K562 (cell line): Measurements from ENCODE around the gene SERTAD1. TPM values are rescaled to one million over a fixed set of nuclear protein-coding genes. Genes with fewer than 3 reads are reported as not detected.

Experiments used
- DACH1 ChIP-seq: fragments of 450-650 bp; IDR thresholded peaks from 2 replicates; pipeline ENCODE4 v1.6.1; 2018; ENCODE audit not compliant: partially characterized antibody
- DPF2 ChIP-seq: fragments of 450-650 bp; IDR thresholded peaks from 2 replicates; pipeline ENCODE4 v1.6.1; 2016
- ERF ChIP-seq: fragments of 450-650 bp; formaldehyde crosslinking; IDR thresholded peaks from 2 replicates; pipeline ENCODE4 v1.4.0; 2020; ENCODE audit warnings: mild to moderate bottlenecking, mixed read lengths
- LCOR ChIP-seq: sonication (generic); formaldehyde crosslinking; IDR thresholded peaks from 2 replicates; pipeline ENCODE4 v1.8.0; 2022; ENCODE audit warnings: mild to moderate bottlenecking, missing genetic modification reagents
- MEF2A ChIP-seq: IDR thresholded peaks from 2 replicates; pipeline ENCODE4 v1.6.1; 2011; ENCODE audit warnings: low read depth, mild to moderate bottlenecking, low read length, moderate library complexity; ENCODE audit not compliant: control insufficient read depth
- MYBL2 ChIP-seq, 2 experiments: fragments of 450-650 bp in 1 of 2; sonication (generic) in 1 of 2; formaldehyde crosslinking in 1 of 2; IDR thresholded peaks; 2 replicates each; pipeline versions ENCODE4 v1.6.1 to v1.8.1; 2017 to 2022; ENCODE audit warnings: borderline replicate concordance in 1 of 2, inconsistent platforms in 1 of 2, low read depth in 1 of 2, mild to moderate bottlenecking in 1 of 2, missing genetic modification reagents in 1 of 2, moderate library complexity in 1 of 2
- PATZ1 ChIP-seq: fragments of 250-450 bp; sonication (Bioruptor Pico); IDR thresholded peaks from 2 replicates; pipeline ENCODE4 v1.5.0; 2020; ENCODE audit warnings: mild to moderate bottlenecking, borderline replicate concordance
- POU5F1 ChIP-seq: fragments of 150-350 bp; IDR thresholded peaks from 2 replicates; pipeline ENCODE4 v1.6.1; 2014; ENCODE audit warnings: borderline replicate concordance, low read length, low read depth, mild to moderate bottlenecking; ENCODE audit not compliant: partially characterized antibody
- RBFOX2 ChIP-seq: fragments of 200-400 bp; formaldehyde crosslinking; IDR thresholded peaks from 2 replicates; pipeline ENCODE4 v1.6.1; 2017; ENCODE audit warnings: low read depth, mild to moderate bottlenecking, low read length, moderate library complexity
- RBM14 ChIP-seq: fragments of 200-400 bp; formaldehyde crosslinking; IDR thresholded peaks from 2 replicates; pipeline ENCODE4 v1.6.1; 2018; ENCODE audit warnings: low read depth, mild to moderate bottlenecking, low read length, moderate library complexity, borderline replicate concordance; ENCODE audit not compliant: insufficient read depth
- SRSF7 ChIP-seq: fragments of 200-400 bp; formaldehyde crosslinking; optimal IDR thresholded peaks from 2 replicates; pipeline ENCODE3; 2017; ENCODE audit warnings: mild to moderate bottlenecking, low read depth, low read length
- TOE1 ChIP-seq, 2 experiments: fragments of 450-650 bp in 1 of 2; sonication (generic) in 1 of 2; formaldehyde crosslinking in 1 of 2; IDR thresholded peaks; 2 replicates each; pipeline versions ENCODE4 v1.7.1 to v1.8.0; 2016 to 2022; ENCODE audit warnings: borderline replicate concordance in 2 of 2, mild to moderate bottlenecking in 2 of 2, antibody characterized with exemption in 1 of 2, inconsistent platforms in 1 of 2, low read depth in 1 of 2, missing genetic modification reagents in 1 of 2, moderate library complexity in 1 of 2
- TRIM24 ChIP-seq, 2 experiments: fragments of 450-650 bp; IDR thresholded peaks; 2 replicates each; pipeline ENCODE4 v1.6.1; 2016
- TSC22D4 ChIP-seq: fragments of 450-650 bp; IDR thresholded peaks from 2 replicates; pipeline ENCODE4 v1.6.1; 2016; ENCODE audit warnings: missing genetic modification characterization, missing biosample characterization, control low read depth
- XRCC5 ChIP-seq: fragments of 200-400 bp; formaldehyde crosslinking; IDR thresholded peaks from 2 replicates; pipeline ENCODE4 v1.6.1; 2017; ENCODE audit warnings: low read depth, mild to moderate bottlenecking, low read length
- ZNF23 ChIP-seq: fragments of 250-450 bp; sonication (Bioruptor Pico); IDR thresholded peaks from 2 replicates; pipeline ENCODE4 v1.4.0; 2020; ENCODE audit warnings: mild to moderate bottlenecking
- ZNF589 ChIP-seq: fragments of 200-800 bp; sonication (Bioruptor generic); IDR thresholded peaks from 2 replicates; pipeline ENCODE4 v1.6.1; 2016; ENCODE audit warnings: low read depth, missing genetic modification characterization, missing compliant biosample characterization
- ZNF717 ChIP-seq: fragments of 250-450 bp; sonication (Bioruptor Pico); IDR thresholded peaks from 2 replicates; pipeline ENCODE4 v1.5.0; 2021
- polyA plus RNA-seq, 8 experiments: library from polyadenylated mRNA; depleted of rRNA in 4 of 8; stranded (reverse) in 5 of 8; unstranded in 3 of 8; fragments of >200 nt; fragmentation: Nextera tagmentation in 2 of 8; fragmentation: Illumina TruSeq in 1 of 8; extraction: Ambion mirVana in 2 of 8; extraction: Trizol in 1 of 8; gene quantifications; 2 replicates each; pipeline versions ENCODE4 v1.2.1 to v1.2.3, GENCODE V29; 2011 to 2014; ENCODE audit warnings: inconsistent platforms in 1 of 8, missing spikeins in 1 of 8
- total RNA-seq, 7 experiments: library from RNA; depleted of rRNA in 6 of 7; stranded (reverse); fragments of >200 nt in 6 of 7; fragmentation: Illumina TruSeq in 2 of 7; extraction: Trizol in 2 of 7; gene quantifications; 2 replicates each; pipeline versions ENCODE4 v1.2.1 to v1.2.3, GENCODE V29; 2011 to 2021; ENCODE audit warnings: low replicate concordance in 1 of 7
- TF ChIP-seq, protein P1 (sequence below): fragments of 450-650 bp; formaldehyde crosslinking; IDR thresholded peaks from 2 replicates; pipeline ENCODE4 v1.4.0; 2020; ENCODE audit warnings: mild to moderate bottlenecking
- TF ChIP-seq, protein P2 (sequence below): IDR thresholded peaks from 3 replicates; pipeline ENCODE4 v1.6.1; 2011; ENCODE audit warnings: borderline replicate concordance, mild to moderate bottlenecking, moderate library complexity; ENCODE audit not compliant: insufficient read length; ENCODE audit errors: extremely low read depth
- TF ChIP-seq, protein P3 (sequence below): IDR thresholded peaks from 3 replicates; pipeline ENCODE4 v1.6.1; 2011; ENCODE audit warnings: borderline replicate concordance, mild to moderate bottlenecking; ENCODE audit not compliant: insufficient read length, insufficient read depth

SERTAD1 gene
- total and polyA plus RNA-seq, 9 of the 15 experiments (the other 6 are each of a cell fraction or from before 2014, with no cell fraction given), result 0.15 to 8.7 (median 4.9) TPM

DNA sequence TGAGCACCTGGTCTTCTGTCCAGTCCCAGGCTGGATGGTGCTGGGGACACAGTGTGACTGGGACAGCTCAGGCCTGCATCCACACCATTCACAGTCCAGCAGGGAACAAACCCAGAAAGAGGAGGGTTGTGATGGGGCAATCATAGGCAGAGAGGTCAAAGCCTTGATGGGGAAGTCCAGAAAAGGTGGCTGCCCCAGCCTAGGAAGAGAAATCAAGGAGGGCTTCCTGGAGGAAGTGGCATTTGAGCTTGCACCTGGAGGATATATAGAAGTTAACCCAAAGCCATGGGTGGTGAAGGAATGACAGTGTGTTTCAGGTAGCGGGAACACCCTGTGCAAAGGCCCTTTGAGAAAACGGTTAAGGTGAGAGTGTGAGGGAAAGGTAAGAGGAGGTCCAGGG lies 10.0 kb downstream of the SERTAD1 start (continued):
- TF ChIP-seq, protein P1, sequence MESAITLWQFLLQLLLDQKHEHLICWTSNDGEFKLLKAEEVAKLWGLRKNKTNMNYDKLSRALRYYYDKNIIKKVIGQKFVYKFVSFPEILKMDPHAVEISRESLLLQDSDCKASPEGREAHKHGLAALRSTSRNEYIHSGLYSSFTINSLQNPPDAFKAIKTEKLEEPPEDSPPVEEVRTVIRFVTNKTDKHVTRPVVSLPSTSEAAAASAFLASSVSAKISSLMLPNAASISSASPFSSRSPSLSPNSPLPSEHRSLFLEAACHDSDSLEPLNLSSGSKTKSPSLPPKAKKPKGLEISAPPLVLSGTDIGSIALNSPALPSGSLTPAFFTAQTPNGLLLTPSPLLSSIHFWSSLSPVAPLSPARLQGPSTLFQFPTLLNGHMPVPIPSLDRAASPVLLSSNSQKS (CRISPR knock-in tag), result no peak
- no peak for TF ChIP-seq TSC22D4 (tag)
- TF ChIP-seq ZNF589 (CRISPR knock-in tag), result no peak
- TF ChIP-seq, protein P2, sequence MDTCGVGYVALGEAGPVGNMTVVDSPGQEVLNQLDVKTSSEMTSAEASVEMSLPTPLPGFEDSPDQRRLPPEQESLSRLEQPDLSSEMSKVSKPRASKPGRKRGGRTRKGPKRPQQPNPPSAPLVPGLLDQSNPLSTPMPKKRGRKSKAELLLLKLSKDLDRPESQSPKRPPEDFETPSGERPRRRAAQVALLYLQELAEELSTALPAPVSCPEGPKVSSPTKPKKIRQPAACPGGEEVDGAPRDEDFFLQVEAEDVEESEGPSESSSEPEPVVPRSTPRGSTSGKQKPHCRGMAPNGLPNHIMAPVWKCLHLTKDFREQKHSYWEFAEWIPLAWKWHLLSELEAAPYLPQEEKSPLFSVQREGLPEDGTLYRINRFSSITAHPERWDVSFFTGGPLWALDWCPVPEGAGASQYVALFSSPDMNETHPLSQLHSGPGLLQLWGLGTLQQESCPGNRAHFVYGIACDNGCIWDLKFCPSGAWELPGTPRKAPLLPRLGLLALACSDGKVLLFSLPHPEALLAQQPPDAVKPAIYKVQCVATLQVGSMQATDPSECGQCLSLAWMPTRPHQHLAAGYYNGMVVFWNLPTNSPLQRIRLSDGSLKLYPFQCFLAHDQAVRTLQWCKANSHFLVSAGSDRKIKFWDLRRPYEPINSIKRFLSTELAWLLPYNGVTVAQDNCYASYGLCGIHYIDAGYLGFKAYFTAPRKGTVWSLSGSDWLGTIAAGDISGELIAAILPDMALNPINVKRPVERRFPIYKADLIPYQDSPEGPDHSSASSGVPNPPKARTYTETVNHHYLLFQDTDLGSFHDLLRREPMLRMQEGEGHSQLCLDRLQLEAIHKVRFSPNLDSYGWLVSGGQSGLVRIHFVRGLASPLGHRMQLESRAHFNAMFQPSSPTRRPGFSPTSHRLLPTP, result peak; percentile 86
- TF ChIP-seq POU5F1, result no peak
- no peak for TF ChIP-seq ZNF717 (CRISPR knock-in tag)
- 0 out of 2 replicates have a peak, but pooled peaks have one; percentile 30 for TF ChIP-seq XRCC5
- no peak for TF ChIP-seq TRIM24 (IDR thresholded peaks at IDR 0.05)
- TF ChIP-seq ERF, result no peak
- no peak for TF ChIP-seq PATZ1 (CRISPR knock-in tag)
- TF ChIP-seq MEF2A, result no peak
- TF ChIP-seq, protein P3, sequence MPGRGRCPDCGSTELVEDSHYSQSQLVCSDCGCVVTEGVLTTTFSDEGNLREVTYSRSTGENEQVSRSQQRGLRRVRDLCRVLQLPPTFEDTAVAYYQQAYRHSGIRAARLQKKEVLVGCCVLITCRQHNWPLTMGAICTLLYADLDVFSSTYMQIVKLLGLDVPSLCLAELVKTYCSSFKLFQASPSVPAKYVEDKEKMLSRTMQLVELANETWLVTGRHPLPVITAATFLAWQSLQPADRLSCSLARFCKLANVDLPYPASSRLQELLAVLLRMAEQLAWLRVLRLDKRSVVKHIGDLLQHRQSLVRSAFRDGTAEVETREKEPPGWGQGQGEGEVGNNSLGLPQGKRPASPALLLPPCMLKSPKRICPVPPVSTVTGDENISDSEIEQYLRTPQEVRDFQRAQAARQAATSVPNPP, result no peak
- no peak for TF ChIP-seq MYBL2 (IDR thresholded peaks at IDR 0.05; ENCODE audit: low read depth)
- no peak for TF ChIP-seq MYBL2 (CRISPR knock-in tag; IDR thresholded peaks at IDR 0.05; ENCODE audit: borderline replicate concordance)
- no peak for TF ChIP-seq SRSF7
- no peak for TF ChIP-seq DPF2
- TF ChIP-seq TOE1 (IDR thresholded peaks at IDR 0.05; ENCODE audit: borderline replicate concordance), result no peak
- 0 out of 2 replicates have a peak, but pooled peaks have one; percentile 29 for TF ChIP-seq TOE1 (CRISPR knock-in tag; IDR thresholded peaks at IDR 0.05; ENCODE audit: borderline replicate concordance, low read depth)
- no peak for TF ChIP-seq DACH1
- no peak for TF ChIP-seq LCOR
- no peak for TF ChIP-seq RBM14
- no peak for TF ChIP-seq RBFOX2
- TF ChIP-seq ZNF23 (CRISPR knock-in tag), result no peak
